WTC11 (cell line): ENCODE results near the gene GASK1B.

Source experiments
- FOXJ3 ChIP-seq: sonication (generic); formaldehyde crosslinking; IDR thresholded peaks from 2 replicates; pipeline ENCODE4 v1.9.0; 2021; ENCODE audit warnings: missing genetic modification reagents, mild to moderate bottlenecking, borderline replicate concordance
- FOXP1 ChIP-seq: sonication (generic); formaldehyde crosslinking; IDR thresholded peaks from 2 replicates; pipeline ENCODE4 v1.8.0; 2022; ENCODE audit warnings: missing genetic modification reagents, mild to moderate bottlenecking, moderate library complexity, borderline replicate concordance
- SP1 ChIP-seq: sonication (generic); formaldehyde crosslinking; conservative IDR thresholded peaks from 2 replicates; pipeline ENCODE4 v1.8.1; 2022; ENCODE audit warnings: missing genetic modification reagents
- ZNF138 ChIP-seq: sonication (generic); formaldehyde crosslinking; conservative IDR thresholded peaks from 2 replicates; pipeline ENCODE4 v1.8.1; 2022; ENCODE audit warnings: mild to moderate bottlenecking, moderate library complexity, missing genetic modification reagents
- ZNF671 ChIP-seq: fragments of 250-450 bp; sonication (Bioruptor Pico); IDR thresholded peaks from 2 replicates; pipeline ENCODE4 v1.8.0; 2021; ENCODE audit warnings: mild to moderate bottlenecking
- TF ChIP-seq, protein P1 (sequence below): fragments of 200-600 bp; IDR thresholded peaks from 2 replicates; pipeline ENCODE4 v1.8.0; 2022; ENCODE audit warnings: antibody characterized with exemption

DNA sequence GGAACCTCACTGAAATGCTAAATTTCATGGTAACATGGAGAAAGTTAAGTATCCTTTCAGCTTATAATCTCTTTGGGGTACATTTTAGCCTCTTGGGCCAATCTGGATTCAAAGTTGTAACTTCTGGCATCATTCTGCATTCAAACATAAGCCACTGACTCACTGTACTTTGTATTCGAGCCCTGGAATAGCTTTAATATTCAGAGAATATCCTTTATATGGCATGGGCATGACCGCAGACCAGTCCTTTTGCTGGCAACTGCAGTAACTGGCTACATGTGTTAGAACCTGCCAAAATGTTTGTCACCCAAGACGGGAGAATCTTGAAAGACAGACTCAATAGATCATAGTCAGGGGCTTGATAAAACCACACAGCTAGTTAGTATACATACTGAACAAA lies 3.3 kb downstream of the GASK1B start:
- TF ChIP-seq, protein P1, sequence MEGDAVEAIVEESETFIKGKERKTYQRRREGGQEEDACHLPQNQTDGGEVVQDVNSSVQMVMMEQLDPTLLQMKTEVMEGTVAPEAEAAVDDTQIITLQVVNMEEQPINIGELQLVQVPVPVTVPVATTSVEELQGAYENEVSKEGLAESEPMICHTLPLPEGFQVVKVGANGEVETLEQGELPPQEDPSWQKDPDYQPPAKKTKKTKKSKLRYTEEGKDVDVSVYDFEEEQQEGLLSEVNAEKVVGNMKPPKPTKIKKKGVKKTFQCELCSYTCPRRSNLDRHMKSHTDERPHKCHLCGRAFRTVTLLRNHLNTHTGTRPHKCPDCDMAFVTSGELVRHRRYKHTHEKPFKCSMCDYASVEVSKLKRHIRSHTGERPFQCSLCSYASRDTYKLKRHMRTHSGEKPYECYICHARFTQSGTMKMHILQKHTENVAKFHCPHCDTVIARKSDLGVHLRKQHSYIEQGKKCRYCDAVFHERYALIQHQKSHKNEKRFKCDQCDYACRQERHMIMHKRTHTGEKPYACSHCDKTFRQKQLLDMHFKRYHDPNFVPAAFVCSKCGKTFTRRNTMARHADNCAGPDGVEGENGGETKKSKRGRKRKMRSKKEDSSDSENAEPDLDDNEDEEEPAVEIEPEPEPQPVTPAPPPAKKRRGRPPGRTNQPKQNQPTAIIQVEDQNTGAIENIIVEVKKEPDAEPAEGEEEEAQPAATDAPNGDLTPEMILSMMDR, result no peak
- TF ChIP-seq SP1 (CRISPR knock-in tag) (no peak), ZNF671 (no peak), FOXP1 (no peak), FOXJ3 (no peak), ZNF138 (CRISPR knock-in tag) (no peak)
